Suppressor macrophage (primary cell): Measurements from ENCODE around the gene BABAM1.

Experiments
- DNase-seq, 4 experiments: peaks; one replicate each; pipeline ENCODE4 v3.0.0-alpha.2; 2020 to 2022

The BABAM1 gene

GRCh38 chr19:17324357-17325114 lies 57.3 kb downstream of the BABAM1 start:
- no peak for DNase-seq

- DNase-seq, result no peak
Measured at GRCh38 chr19:17325133-17325532, 57.9 kb downstream of the BABAM1 start.

- DNase-seq, result no peak
Measured at GRCh38 chr19:17325881-17326594, 58.8 kb downstream of the BABAM1 start.

- DNase-seq, result no peak
Measured at GRCh38 chr19:17326595-17326966, 59.3 kb downstream of the BABAM1 start.

GRCh38 chr19:17327068-17327653 lies 59.9 kb downstream of the BABAM1 start:
- DNase-seq, result no peak

- DNase-seq, result peak; percentile 40 to 73 (median 58)
Measured at GRCh38 chr19:17327654-17328516, 60.6 kb downstream of the BABAM1 start.
